HCT116 (cell line): ENCODE results near the gene SEMA7A. TPM values are rescaled to one million over a fixed set of nuclear protein-coding genes. Genes with fewer than 3 reads are reported as not detected.

Experiments used
- ATAC-seq: fragments of 200-7000 bp; cut with Tn5 transposase; 2 replicates; pipeline ENCODE4 v1.9.1; 2020; ENCODE audit warnings: mild to moderate bottlenecking, moderate library complexity
- BruUV-seq: library from RNA; stranded (reverse); fragments of 400-500 nt; replicated peaks from 2 replicates; lab custom pipeline; 2021; lab: Mats Ljungman, UMichigan
- CTCF ChIA-PET: fragments of 300-600 bp; sonication (Branson Sonifier 250); formaldehyde crosslinking; loops from one replicate; lab custom pipeline; 2021; ENCODE audit warnings: antibody characterized with exemption; lab: Charles Lee
- POLR2A ChIA-PET: fragments of 300-600, 350-600 bp; sonication (Branson Sonifier 250); formaldehyde crosslinking; loops from one replicate; lab custom pipeline; 2021; ENCODE audit warnings: antibody characterized with exemption; lab: Charles Lee
- RAD21 ChIA-PET, 2 experiments: fragments of 300-600 bp; sonication (Branson Sonifier 250); formaldehyde crosslinking; loops; one replicate each; lab custom pipeline; 2023; ENCODE audit warnings: low total read pairs in 2 of 2; ENCODE audit not compliant: uncharacterized antibody in 2 of 2, unreplicated experiment in 2 of 2, low non-redundant PET in 1 of 2; lab: Charles Lee
- DNase-seq: peaks from one replicate; pipeline ENCODE4 v3.0.0-alpha.2; 2010; ENCODE audit warnings: low read depth, low spot score
- H2AFZ ChIP-seq: fragments of 200-600 bp; shearing (Covaris generic), sonication (generic); 2 replicates; pipeline ENCODE4 v1.6.1; 2017; ENCODE audit warnings: low read depth, mixed run types, mixed read lengths, antibody characterized with exemption, low read length; ENCODE audit not compliant: poor library complexity, severe bottlenecking
- H3K27ac ChIP-seq: 2 replicates; pipeline ENCODE4 v1.5.1; 2012; ENCODE audit warnings: low read depth, low read length
- H3K27me3 ChIP-seq: fragments of 200-600 bp; sonication (generic); 2 replicates; pipeline ENCODE4 v1.6.1; 2016; ENCODE audit warnings: mixed run types, low read length, mixed read lengths; ENCODE audit not compliant: insufficient read depth
- H3K36me3 ChIP-seq, 2 experiments: fragments of 200-500 bp in 1 of 2; fragments of 200-600 bp in 1 of 2; sonication (Bioruptor generic) in 1 of 2; sonication (generic) in 1 of 2; 2 replicates each; pipeline versions ENCODE4 v1.5.1 to v1.6.1; 2014 to 2016; ENCODE audit warnings: low read length in 2 of 2, inconsistent platforms in 1 of 2, mixed read lengths in 1 of 2, mixed run types in 1 of 2; ENCODE audit not compliant: insufficient read depth in 2 of 2, control insufficient read depth in 1 of 2
- H3K4me1 ChIP-seq, 2 experiments: fragments of 200-600 bp in 1 of 2; sonication (generic) in 1 of 2; 2 replicates each; pipeline versions ENCODE4 v1.5.1 to v1.6.1; 2012 to 2017; ENCODE audit warnings: low read length in 2 of 2, inconsistent platforms in 1 of 2, mild to moderate bottlenecking in 1 of 2, mixed read lengths in 1 of 2, mixed run types in 1 of 2, moderate library complexity in 1 of 2; ENCODE audit not compliant: insufficient read depth in 2 of 2, control insufficient read depth in 1 of 2
- H3K4me2 ChIP-seq: fragments of 200-600 bp; sonication (generic); 2 replicates; pipeline ENCODE4 v1.6.1; 2017; ENCODE audit warnings: mixed run types, low read length, mixed read lengths
- H3K4me3 ChIP-seq, 2 experiments: fragments of 200-600 bp in 1 of 2; sonication (generic) in 1 of 2; replicated peaks in 1 of 2; 2 replicates each; pipeline ENCODE4 v1.5.1; 2011 to 2016; ENCODE audit warnings: low read length in 2 of 2, control low read depth in 1 of 2, low read depth in 1 of 2, mild to moderate bottlenecking in 1 of 2, mixed read lengths in 1 of 2, mixed run types in 1 of 2
- H3K79me2 ChIP-seq: fragments of 200-600 bp; sonication (generic); 2 replicates; pipeline ENCODE4 v1.6.1; 2017; ENCODE audit warnings: mild to moderate bottlenecking, mixed run types, low read length, moderate library complexity, mixed read lengths; ENCODE audit not compliant: insufficient read depth
- H3K9ac ChIP-seq: fragments of 200-600 bp; sonication (generic); 2 replicates; pipeline ENCODE4 v1.6.1; 2016; ENCODE audit warnings: low read length, mixed read lengths
- H3K9me2 ChIP-seq: fragments of 200-600 bp; sonication (generic), shearing (Covaris generic); 2 replicates; pipeline ENCODE4 v1.6.1; 2017; ENCODE audit warnings: mixed run types, mild to moderate bottlenecking, moderate library complexity; ENCODE audit not compliant: insufficient read depth
- H3K9me3 ChIP-seq, 2 experiments: fragments of 200-500 bp in 1 of 2; fragments of 200-600 bp in 1 of 2; sonication (Bioruptor generic) in 1 of 2; sonication (generic) in 1 of 2; 2 replicates each; pipeline ENCODE4 v1.6.1; 2014 to 2017; ENCODE audit warnings: low read length in 2 of 2, mixed read lengths in 2 of 2, inconsistent platforms in 1 of 2, low read depth in 1 of 2, mild to moderate bottlenecking in 1 of 2, mixed run types in 1 of 2, moderate library complexity in 1 of 2; ENCODE audit not compliant: control insufficient read depth in 1 of 2, insufficient read depth in 1 of 2
- H4K20me1 ChIP-seq: fragments of 200-600 bp; sonication (generic), shearing (Covaris generic); 2 replicates; pipeline ENCODE4 v1.6.1; 2017; ENCODE audit warnings: mixed run types, mild to moderate bottlenecking, moderate library complexity; ENCODE audit not compliant: insufficient read depth
- CEBPB ChIP-seq: IDR thresholded peaks from 2 replicates; pipeline ENCODE4 v1.6.1; 2012; ENCODE audit warnings: low read depth
- EZH2 ChIP-seq: fragments of 200-600 bp; sonication (generic); IDR thresholded peaks from 2 replicates; pipeline ENCODE4 v1.6.1; 2017; ENCODE audit warnings: antibody characterized with exemption, mixed run types
- EZH2phosphoT487 ChIP-seq: fragments of 200-600 bp; IDR thresholded peaks from 2 replicates; pipeline ENCODE4 v1.6.1; 2018; ENCODE audit warnings: antibody characterized with exemption, borderline replicate concordance
- JUND ChIP-seq: IDR thresholded peaks from 2 replicates; pipeline ENCODE4 v1.6.1; 2012
- POLR2AphosphoS5 ChIP-seq: IDR thresholded peaks from 2 replicates; pipeline ENCODE4 v1.6.1; 2011; ENCODE audit warnings: mild to moderate bottlenecking, low read depth, low read length, moderate library complexity
- SIN3A ChIP-seq: IDR thresholded peaks from 2 replicates; pipeline ENCODE4 v1.6.1; 2012; ENCODE audit warnings: low read depth
- SP1 ChIP-seq: IDR thresholded peaks from 2 replicates; pipeline ENCODE4 v1.6.1; 2012; ENCODE audit warnings: low read depth
- TCF7L2 ChIP-seq: IDR thresholded peaks from 2 replicates; pipeline ENCODE4 v1.7.0; 2011; ENCODE audit warnings: borderline replicate concordance, inconsistent platforms; ENCODE audit not compliant: insufficient read depth, insufficient read length; ENCODE audit errors: extremely low read depth
- intact Hi-C: fragments of 100-400 bp; cut with micrococcal nuclease; formaldehyde crosslinking; loops from 2 replicates; pipeline ENCODE4 v1.10.0; 2022
- total RNA-seq: library from RNA; stranded (reverse); gene quantifications from one replicate; pipeline ENCODE4 v1.2.1, GENCODE V29; 2021; ENCODE audit not compliant: unreplicated experiment
- TF ChIP-seq, protein P1 (sequence below): IDR thresholded peaks from 2 replicates; pipeline ENCODE4 v1.6.1; 2012
- TF ChIP-seq, protein P2 (sequence below): IDR thresholded peaks from 2 replicates; pipeline ENCODE4 v1.6.1; 2011; ENCODE audit warnings: mild to moderate bottlenecking, low read length, moderate library complexity; ENCODE audit not compliant: insufficient replicate concordance; ENCODE audit errors: extremely low read depth
- TF ChIP-seq, protein P3 (sequence below), 3 experiments: fragments of 200-600 bp in 1 of 3; sonication (generic) in 1 of 3; IDR thresholded peaks in 2 of 3; conservative IDR thresholded peaks in 1 of 3; 2 replicates each; pipeline ENCODE4 v1.5.1; 2012 to 2017; ENCODE audit warnings: low read depth in 2 of 3, low read length in 2 of 3, antibody characterized with exemption in 1 of 3, borderline replicate concordance in 1 of 3, control low read depth in 1 of 3, mild to moderate bottlenecking in 1 of 3, mixed read lengths in 1 of 3, mixed run types in 1 of 3, moderate library complexity in 1 of 3; ENCODE audit not compliant: insufficient read depth in 1 of 3

SEMA7A gene
- total RNA-seq, 1 experiment from 2014 or later = 13.8 TPM

DNA sequence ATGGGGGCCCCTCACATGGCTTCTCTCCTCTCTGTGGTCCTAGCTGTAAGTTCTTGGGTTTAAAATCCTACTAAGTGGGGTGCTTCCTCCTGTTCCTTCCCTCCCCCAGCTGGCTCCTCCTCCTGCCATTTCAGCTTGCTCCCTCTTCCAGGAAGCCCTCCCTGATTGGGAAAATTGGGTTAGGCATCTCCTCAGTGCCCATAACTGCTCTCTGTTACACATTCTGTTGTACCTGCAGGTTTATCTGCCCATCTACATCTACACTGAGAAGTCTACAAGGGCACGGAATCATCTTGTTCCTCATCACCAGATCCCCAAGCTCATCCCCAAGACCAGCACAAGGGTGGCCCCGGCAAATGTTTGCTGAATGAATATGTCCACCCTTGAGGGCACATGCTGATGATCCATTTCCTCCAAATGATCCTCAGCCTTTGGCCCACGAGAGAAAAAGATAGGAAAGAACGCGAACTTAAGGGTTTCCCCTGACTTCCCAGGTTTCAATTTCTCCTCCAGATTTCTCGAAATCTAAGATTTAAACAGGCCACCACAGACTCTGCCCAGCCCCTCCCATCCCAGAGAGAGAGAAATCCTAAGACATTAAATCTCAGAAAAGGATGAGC, 3.9 kb downstream of the SEMA7A start:
- ATAC-seq (no peak), DNase-seq (no peak)
- H3K4me1 ChIP-seq = peaks cover 24 to 88% of the 10 kb centered on the region in 2 experiments
- H3K79me2 ChIP-seq = peaks cover 88% of the 10 kb centered on the region
- peaks cover 0 to 5% of the 10 kb centered on the region in 2 experiments; a peak in 1 of 4 replicates for H3K36me3 ChIP-seq
- no peak overlapping the region; the same call in 1 of the 2 replicates for H3K27ac ChIP-seq
- H3K9me2 ChIP-seq = no peaks in the 10 kb centered on the region
- intact Hi-C loops = no loop called here
- H4K20me1 ChIP-seq = no peaks in the 10 kb centered on the region
- H3K4me2 ChIP-seq = peak overlapping the region; percentile 17; the same call in 1 of the 2 replicates
- H3K27me3 ChIP-seq = no peaks in the 10 kb centered on the region
- no peak overlapping the region for H2AFZ ChIP-seq
- H3K9me3 ChIP-seq = no peaks in the 10 kb centered on the region
- no peak overlapping the region for H3K9ac ChIP-seq
- ChIA-PET CTCF (no interaction called here), POLR2A (interaction anchor here (1.4 to 2.1 kb wide), 2 partner anchors 10 to 24 kb away, joined by 3 to 6 read pairs; no protein-coding TSS in a partner anchor), RAD21 (no interaction called here)
- TF ChIP-seq, protein P1, sequence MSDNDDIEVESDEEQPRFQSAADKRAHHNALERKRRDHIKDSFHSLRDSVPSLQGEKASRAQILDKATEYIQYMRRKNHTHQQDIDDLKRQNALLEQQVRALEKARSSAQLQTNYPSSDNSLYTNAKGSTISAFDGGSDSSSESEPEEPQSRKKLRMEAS = no peak
- TF ChIP-seq TCF7L2 (no peak), CEBPB (no peak), POLR2AphosphoS5 (no peak), EZH2phosphoT487 (no peak), JUND (no peak), SP1 (no peak), EZH2 (no peak), SIN3A (no peak)
- TF ChIP-seq, protein P2, sequence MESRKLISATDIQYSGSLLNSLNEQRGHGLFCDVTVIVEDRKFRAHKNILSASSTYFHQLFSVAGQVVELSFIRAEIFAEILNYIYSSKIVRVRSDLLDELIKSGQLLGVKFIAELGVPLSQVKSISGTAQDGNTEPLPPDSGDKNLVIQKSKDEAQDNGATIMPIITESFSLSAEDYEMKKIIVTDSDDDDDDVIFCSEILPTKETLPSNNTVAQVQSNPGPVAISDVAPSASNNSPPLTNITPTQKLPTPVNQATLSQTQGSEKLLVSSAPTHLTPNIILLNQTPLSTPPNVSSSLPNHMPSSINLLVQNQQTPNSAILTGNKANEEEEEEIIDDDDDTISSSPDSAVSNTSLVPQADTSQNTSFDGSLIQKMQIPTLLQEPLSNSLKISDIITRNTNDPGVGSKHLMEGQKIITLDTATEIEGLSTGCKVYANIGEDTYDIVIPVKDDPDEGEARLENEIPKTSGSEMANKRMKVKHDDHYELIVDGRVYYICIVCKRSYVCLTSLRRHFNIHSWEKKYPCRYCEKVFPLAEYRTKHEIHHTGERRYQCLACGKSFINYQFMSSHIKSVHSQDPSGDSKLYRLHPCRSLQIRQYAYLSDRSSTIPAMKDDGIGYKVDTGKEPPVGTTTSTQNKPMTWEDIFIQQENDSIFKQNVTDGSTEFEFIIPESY = no peak
- TF ChIP-seq, protein P3, sequence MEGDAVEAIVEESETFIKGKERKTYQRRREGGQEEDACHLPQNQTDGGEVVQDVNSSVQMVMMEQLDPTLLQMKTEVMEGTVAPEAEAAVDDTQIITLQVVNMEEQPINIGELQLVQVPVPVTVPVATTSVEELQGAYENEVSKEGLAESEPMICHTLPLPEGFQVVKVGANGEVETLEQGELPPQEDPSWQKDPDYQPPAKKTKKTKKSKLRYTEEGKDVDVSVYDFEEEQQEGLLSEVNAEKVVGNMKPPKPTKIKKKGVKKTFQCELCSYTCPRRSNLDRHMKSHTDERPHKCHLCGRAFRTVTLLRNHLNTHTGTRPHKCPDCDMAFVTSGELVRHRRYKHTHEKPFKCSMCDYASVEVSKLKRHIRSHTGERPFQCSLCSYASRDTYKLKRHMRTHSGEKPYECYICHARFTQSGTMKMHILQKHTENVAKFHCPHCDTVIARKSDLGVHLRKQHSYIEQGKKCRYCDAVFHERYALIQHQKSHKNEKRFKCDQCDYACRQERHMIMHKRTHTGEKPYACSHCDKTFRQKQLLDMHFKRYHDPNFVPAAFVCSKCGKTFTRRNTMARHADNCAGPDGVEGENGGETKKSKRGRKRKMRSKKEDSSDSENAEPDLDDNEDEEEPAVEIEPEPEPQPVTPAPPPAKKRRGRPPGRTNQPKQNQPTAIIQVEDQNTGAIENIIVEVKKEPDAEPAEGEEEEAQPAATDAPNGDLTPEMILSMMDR (IDR thresholded peaks at IDR 0.05 in 2 of 3, conservative IDR thresholded peaks at IDR 0.05 in 1 of 3; ENCODE audit: borderline replicate concordance in 1 of 3, insufficient read depth in 1 of 3, low read depth in 2 of 3, low read length in 2 of 3) = no peak
- BruUV-seq = no TSS peak
- no peak overlapping the region for H3K4me3 ChIP-seq
